Colonic mucosa (tissue), 4 donors: ENCODE data around the gene ZNFX1. TPM values are rescaled to one million over a fixed set of nuclear protein-coding genes. Genes with fewer than 3 reads are reported as not detected.

ENCODE experiments used
- DNase-seq: peaks from one replicate; pipeline ENCODE4 v3.0.0-alpha.2; 2020
- H3K27ac ChIP-seq: fragments of 200-600 bp; one replicate; pipeline ENCODE4 v1.8.0; 2021
- H3K27me3 ChIP-seq: fragments of 200-600 bp; one replicate; pipeline ENCODE4 v1.8.0; 2021
- H3K36me3 ChIP-seq: fragments of 200-600 bp; one replicate; pipeline ENCODE4 v1.8.0; 2021
- H3K4me1 ChIP-seq: fragments of 200-600 bp; one replicate; pipeline ENCODE4 v1.8.0; 2021; ENCODE audit warnings: mild to moderate bottlenecking
- H3K4me3 ChIP-seq: fragments of 200-600 bp; one replicate; pipeline ENCODE4 v1.8.0; 2021
- H3K9ac ChIP-seq, 2 donors: one replicate each; pipeline ENCODE4 v1.7.0; 2013; ENCODE audit warnings: control low read depth in 2 of 2, low read depth in 2 of 2, low read length in 2 of 2
- H3K9me3 ChIP-seq: fragments of 200-600 bp; one replicate; pipeline ENCODE4 v1.8.0; 2021
- intact Hi-C: fragments of 100-400 bp; cut with DNase I; formaldehyde crosslinking; loops from one replicate; pipeline ENCODE4 v1.14.1; 2022
- total RNA-seq, 2 donors: library from RNA; stranded (reverse); fragmentation: NEBNext Ultra II Directional in 1 of 2; extraction: Animal tissue kit (Norgen Biotek cat#: 25700) in 1 of 2; gene quantifications; one replicate each; pipeline ENCODE4 v1.2.1, GENCODE V29; 2021
- TF ChIP-seq, protein P1 (sequence below): fragments of 200-600 bp; IDR thresholded peaks from one replicate; pipeline ENCODE4 v1.8.0; 2022; ENCODE audit warnings: antibody characterized with exemption, mild to moderate bottlenecking
- donor health status: healthy.
- donor health status: DM: no; HTN: no; CAD: no.
- donor health status: DM: no; HTN: no; CAD: no.

Gene ZNFX1
- total RNA-seq, 2 donors from 2014 or later: 22.7 to 26.7 TPM

DNA sequence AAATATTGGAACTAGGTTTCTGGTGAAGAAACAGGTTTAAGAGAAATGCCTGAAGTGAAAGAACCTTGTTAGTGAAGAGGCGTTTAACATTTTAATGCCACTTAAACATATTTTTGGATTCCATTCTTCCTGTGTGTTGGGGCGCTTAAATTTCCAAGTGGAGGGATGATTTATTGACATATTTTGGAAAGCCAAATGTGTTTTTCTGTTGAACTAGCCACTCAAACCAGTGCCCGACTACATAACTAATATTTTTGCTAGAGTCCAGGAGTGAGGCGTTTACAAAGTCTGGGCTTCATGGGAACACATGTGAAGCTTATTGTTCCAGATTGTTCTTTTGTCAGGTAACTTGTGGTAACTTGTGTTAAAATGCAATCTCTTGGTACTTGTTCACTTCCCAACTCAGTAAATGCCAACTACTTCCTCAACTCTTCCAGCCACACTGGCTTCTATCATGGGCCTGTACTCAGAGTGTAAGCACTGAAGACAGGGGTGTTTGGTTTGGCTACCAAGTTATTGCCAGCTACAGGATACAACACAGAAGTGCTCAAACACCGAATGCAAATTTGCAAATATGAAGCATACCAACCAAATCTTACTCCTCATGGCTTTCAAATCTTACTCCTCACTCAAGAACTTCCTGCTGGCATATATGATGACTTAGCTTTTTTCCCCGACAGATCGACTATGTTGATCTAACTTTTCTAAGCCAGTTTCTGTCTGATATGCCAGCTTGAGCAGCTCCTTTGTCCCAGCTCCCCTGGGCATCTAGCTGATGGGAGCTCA is 2.0 kb upstream of the ZNFX1 start:
- Histone ChIP-seq H3K9ac (no peak overlapping the region), H3K27me3 (no peaks in the 10 kb centered on the region), H3K4me1 (peaks cover 13% of the 10 kb centered on the region), H3K9me3 (no peaks in the 10 kb centered on the region), H3K36me3 (peaks cover 45% of the 10 kb centered on the region), H3K27ac (peak overlapping the region; percentile 90), H3K4me3 (peak overlapping the region; percentile 46)
- intact Hi-C loops: no loop called here
- TF ChIP-seq, protein P1, sequence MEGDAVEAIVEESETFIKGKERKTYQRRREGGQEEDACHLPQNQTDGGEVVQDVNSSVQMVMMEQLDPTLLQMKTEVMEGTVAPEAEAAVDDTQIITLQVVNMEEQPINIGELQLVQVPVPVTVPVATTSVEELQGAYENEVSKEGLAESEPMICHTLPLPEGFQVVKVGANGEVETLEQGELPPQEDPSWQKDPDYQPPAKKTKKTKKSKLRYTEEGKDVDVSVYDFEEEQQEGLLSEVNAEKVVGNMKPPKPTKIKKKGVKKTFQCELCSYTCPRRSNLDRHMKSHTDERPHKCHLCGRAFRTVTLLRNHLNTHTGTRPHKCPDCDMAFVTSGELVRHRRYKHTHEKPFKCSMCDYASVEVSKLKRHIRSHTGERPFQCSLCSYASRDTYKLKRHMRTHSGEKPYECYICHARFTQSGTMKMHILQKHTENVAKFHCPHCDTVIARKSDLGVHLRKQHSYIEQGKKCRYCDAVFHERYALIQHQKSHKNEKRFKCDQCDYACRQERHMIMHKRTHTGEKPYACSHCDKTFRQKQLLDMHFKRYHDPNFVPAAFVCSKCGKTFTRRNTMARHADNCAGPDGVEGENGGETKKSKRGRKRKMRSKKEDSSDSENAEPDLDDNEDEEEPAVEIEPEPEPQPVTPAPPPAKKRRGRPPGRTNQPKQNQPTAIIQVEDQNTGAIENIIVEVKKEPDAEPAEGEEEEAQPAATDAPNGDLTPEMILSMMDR: no peak
- no peak for DNase-seq

DNA sequence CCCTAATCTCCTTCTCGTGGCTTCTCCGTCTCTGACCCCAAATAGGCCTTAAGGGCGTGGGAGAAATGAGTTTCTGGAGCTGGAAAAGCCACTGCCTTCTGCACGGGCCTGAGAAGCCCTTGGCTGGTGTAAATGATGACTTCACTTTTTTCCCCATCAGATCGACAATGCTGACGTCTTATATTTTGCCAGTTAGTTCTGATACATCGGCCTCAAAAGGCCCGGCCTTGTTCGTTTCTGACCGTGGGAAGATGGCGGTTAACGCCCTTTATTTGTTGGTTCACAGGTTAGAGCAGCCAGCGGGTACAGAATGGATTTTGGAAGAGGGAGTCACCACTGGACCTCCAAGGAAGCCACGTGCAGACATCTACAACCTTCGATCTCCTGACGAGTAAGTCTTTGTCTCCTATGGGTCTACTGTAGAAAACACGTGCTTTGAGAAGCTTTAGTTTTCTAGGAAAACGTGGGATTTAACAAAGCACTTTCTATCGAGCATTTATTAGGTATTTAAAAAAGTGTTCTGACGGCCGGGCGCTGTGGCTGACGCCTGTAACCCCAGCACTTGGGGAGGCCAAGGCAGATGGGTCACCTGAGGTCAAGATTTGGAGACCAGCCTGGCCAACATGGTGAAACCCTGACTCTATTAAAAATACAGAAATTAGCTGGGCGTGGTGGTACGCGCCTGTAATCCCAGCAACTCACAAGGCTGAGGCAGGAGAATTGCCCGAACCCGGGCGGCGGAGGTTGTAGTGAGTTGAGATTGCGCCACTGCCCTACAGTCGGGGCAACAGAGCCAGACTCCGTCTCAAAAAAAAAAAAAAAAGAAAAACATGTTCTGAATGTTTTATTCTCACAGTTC is 1.2 kb upstream of the ZNFX1 start:
- H3K9ac ChIP-seq: peak overlapping the region; percentile 92 to 99
- no peaks in the 10 kb centered on the region for H3K9me3 ChIP-seq
- TF ChIP-seq, protein P1: no peak
- intact Hi-C loops: no loop called here
- no peaks in the 10 kb centered on the region for H3K27me3 ChIP-seq
- H3K4me1 ChIP-seq: peaks cover 13% of the 10 kb centered on the region
- H3K36me3 ChIP-seq: peaks cover 37% of the 10 kb centered on the region
- peak; percentile 24 for DNase-seq
- H3K4me3 ChIP-seq: peak overlapping the region; percentile 46
- H3K27ac ChIP-seq: peak overlapping the region; percentile 90

DNA sequence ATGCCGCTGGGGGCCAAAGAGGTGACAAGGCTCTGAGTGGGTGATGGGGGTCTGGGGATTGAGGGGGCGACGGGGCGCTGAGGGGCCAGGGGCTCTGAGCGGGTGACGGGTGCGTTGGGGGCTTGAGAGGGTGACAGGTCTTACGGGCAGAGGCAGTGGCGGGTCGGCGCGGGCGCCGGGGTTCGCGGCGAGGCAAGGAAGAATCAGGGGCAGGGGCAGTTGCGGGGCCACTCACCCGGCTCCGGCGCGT is 146 bp downstream of the ZNFX1 start:
- TF ChIP-seq, protein P1: no peak

DNA sequence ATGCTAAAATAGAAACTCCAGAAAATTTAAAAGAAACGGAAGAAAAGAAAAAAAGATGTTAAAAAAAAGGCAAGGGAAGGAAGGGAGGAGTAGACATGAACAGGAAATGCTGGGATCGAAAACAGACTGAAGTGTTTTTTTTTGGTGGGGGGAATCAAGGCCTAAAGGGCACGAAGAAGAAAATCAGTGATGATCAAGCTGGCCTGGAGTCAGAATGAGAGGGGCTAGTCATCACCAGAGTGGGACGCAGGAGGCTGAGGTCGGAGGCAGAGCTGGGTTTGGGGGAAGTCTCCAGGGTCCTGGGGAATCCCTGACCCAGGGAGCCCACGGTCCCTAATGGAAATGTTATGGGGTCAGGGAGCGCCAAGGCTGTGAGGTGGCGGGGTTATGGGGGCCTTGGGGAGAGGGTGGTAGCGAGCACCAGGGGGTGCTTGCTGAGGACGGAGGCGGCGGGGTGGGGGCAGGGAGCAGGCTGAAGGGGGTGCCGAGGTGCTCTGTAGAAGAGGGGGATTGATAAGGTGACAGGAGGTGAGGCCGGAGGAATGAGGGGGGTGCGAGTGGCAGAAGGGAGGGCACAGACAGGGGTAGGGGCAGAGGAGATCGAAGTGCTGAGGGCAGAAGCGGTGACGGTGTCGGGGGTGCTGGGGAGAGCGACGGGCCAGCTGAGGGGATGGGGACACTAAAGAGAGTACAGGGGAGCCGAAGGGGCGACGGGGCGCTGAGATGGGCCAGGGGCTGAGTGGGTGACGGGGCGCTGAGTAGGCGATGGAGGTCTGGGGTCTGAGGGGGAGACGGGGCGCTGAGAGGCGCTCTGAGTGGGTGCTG is 684 bp downstream of the ZNFX1 start:
- Histone ChIP-seq H3K4me1 (peaks cover 9% of the 10 kb centered on the region), H3K27ac (peak overlapping the region; percentile 90), H3K9me3 (no peaks in the 10 kb centered on the region), H3K9ac (peak overlapping the region; percentile 96 to 99), H3K27me3 (no peaks in the 10 kb centered on the region), H3K36me3 (peaks cover 21% of the 10 kb centered on the region), H3K4me3 (peak overlapping the region; percentile 46)
- DNase-seq: peak; percentile 50
- intact Hi-C loops: no loop called here
- TF ChIP-seq, protein P1: no peak

More for the DNA sequence above, 146 bp downstream of the ZNFX1 start:
- intact Hi-C loops: no loop called here
- H3K27me3 ChIP-seq: no peaks in the 10 kb centered on the region
- H3K27ac ChIP-seq: peak overlapping the region; percentile 90
- H3K36me3 ChIP-seq: peaks cover 26% of the 10 kb centered on the region
- peaks cover 13% of the 10 kb centered on the region for H3K4me1 ChIP-seq
- DNase-seq: no peak
- no peaks in the 10 kb centered on the region for H3K9me3 ChIP-seq
- peak overlapping the region; percentile 96 to 99 for H3K9ac ChIP-seq
- H3K4me3 ChIP-seq: peak overlapping the region; percentile 46
